SK-N-DZ (cell line): ENCODE measurements around the gene NEDD8.
"Not testable (repeated sequence)": the region's sequence is repeated elsewhere in the genome, so short reads cannot be mapped to it uniquely, and the experiment has no call there.

Experiments
- DNase-seq: peaks from one replicate; pipeline ENCODE4 v3.0.0-alpha.2; 2015; ENCODE audit warnings: low spot score

NEDD8 gene

GRCh38 chr14:24226473-24226872 is 5.7 kb downstream of the NEDD8 start:
- DNase-seq = no peak

DNA sequence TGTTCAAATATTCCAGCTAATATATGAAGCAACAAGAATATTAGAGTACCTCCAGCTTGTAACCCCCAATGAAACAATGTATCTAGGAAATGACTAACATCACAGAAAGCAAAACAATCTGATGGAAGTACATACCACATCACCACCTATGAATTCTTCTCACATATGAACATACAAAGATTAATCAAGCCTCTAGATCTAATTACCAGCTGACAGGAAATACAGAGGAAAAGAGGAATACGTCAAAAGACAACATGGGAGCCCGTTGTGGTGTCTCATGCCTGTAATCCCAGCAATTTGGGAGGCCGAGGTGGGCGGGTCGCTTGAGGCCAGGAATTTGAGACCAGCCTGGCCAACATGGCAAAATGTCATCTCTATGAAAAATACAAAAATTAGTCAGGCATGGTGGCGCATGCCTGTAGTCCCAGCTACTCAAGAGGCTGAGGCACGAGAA is 7.5 kb downstream of the NEDD8 start:
- DNase-seq = no peak

GRCh38 chr14:24222987-24223386 is 9.2 kb downstream of the NEDD8 start:
- DNase-seq = not testable (repeated sequence)

DNA sequence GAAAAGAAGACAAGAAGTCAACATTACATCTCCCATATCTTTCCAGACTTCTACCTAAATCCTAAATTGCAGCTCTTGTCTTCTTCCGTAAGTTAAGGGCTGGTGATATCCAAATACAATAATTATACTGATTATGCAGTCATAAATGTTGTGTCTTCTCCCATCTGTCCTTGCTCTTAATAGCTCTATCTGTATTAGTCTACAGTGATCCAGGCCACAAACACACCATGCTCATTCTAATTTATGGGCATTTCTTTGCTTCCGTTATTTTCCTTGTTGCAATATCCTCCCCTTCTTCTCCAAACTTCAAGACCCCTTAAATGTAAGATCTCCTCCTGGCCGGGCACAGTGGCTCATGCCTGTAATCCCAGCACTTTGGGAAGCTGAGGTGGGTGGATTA is 12.6 kb downstream of the NEDD8 start:
- DNase-seq = no peak

DNA sequence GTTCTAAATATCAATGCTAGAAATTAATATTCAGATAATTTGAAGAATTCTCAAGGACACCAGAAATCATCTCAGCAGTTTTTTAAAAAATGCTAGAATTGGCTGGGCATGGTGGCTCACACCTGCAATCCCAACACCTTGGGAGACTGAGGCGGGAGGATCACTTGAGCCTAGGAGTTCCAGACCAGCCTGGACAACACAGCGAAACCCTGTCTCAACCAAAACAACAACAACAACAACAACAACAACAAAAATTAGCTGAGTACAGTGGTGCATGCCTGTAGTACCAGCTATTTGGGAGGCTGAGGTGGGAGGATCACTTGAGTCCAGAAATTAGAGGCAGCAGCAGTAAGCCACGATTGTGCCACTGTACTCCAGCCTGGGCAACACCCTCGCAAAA is 13.1 kb downstream of the NEDD8 start:
- no peak for DNase-seq

DNA sequence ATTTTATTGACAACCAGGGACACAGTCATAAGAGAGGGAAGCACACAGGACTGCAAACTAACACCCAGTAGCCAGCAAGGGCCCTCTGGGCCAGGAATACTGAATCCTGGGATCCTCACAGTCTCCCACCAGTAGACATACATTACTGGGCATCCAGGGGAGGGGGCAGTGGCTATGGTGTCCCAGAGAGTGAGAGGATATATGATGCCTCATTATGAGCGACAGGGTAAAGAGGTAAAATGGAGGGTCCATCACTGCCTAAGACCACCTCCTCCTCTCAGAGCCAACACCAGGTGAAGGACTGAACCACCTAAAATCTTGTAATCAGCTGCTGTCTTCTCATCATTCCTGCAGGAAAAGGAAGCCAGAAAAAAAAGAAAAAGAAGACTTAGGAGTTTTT is 15.3 kb downstream of the NEDD8 start:
- DNase-seq = not testable (repeated sequence)

DNA sequence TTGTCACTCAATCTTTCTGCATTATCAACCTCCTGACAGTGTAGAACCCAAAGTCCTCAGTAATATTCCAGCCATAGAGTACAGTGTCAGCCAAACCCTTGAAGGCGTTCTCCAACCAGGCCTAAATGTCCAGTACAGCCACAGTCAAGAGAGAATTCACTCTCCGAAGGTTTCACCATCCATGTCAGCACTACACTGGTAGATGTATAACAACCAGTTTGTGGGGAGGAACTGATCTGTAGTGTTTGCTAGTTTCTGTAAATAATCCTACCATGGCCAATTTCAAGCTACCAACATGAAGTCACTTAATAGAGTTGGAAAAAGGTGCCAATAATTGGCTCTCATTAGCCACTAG is 15.8 kb downstream of the NEDD8 start:
- no peak for DNase-seq

- DNase-seq = peak; percentile 89
These were observed 16.4 kb downstream of the NEDD8 start, which contains the start of gene MDP1 for GRCh38 chr14:24215495-24216344. TSS of gene MDP1 (minus strand) at chr14:24216066. CDS start at chr14:24215955, 111 bp downstream.

DNA sequence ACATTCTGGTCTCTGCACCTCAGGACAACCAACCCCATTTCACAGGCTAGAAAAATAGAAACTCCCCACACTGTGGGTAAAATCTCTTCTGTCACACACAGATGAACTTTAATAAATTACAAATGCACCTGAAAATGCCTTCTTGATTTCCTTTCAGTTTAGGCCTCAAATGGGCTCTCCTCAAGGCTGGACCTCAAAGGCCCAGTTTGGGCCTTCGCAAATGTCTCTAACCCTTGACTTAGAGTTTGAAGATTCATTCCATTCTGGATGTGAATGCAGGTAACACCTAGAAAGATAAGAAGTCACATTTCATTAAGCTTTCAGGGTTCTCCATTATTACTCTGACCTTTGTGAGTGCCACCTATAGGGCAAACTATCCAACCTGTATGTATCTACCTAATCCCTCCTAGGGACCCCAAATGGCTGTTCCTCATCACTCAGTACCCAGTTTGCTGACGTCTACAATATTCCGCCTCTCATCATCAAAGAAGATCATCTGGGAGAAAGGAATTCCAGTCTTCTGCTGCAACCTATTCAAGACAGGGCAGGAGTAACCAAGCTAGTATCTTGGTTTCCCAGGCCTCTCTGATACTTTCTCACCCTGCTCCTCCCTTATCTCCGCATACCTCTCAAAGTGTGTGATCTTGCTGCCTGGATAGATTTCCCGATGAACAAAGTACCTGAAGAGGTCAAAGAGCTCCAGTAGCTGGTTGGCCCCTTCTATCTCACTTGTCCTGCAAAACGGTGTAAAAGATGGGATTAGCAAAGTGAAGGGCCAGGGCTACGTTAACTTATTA is 18.1 kb downstream of the NEDD8 start:
- no peak for DNase-seq

- peak; percentile 99 for DNase-seq
These were observed 19.0 kb downstream of the NEDD8 start, which contains the start of gene CHMP4A for GRCh38 chr14:24212924-24213865. TSS of gene CHMP4A (minus strand) at chr14:24213488. CDS start at chr14:24213439, 49 bp downstream.

DNA sequence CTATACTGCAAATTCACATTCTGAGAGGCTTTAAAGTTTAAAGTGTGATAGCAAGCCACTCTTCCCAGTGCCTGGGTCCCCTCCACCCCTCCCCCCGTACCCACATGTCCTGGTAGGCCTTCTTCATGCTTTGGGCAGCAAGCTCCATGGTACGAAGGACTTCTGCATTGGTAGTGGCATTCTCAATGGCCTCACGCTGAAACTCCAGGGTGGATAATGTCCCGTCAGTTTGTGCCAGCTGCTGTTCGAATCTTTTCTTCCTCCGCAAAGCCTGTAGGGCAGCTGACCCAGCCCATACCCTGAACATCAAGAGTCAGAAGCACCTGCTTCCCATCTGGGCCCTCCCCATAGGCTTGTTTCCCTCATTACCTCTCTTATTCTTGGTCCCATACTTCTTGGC is 20.9 kb downstream of the NEDD8 start:
- no peak for DNase-seq

- DNase-seq = no peak
These were observed 24.5 kb downstream of the NEDD8 start for GRCh38 chr14:24207625-24208024.

- no peak for DNase-seq
These were observed 25.0 kb downstream of the NEDD8 start for GRCh38 chr14:24207104-24207551.

DNA sequence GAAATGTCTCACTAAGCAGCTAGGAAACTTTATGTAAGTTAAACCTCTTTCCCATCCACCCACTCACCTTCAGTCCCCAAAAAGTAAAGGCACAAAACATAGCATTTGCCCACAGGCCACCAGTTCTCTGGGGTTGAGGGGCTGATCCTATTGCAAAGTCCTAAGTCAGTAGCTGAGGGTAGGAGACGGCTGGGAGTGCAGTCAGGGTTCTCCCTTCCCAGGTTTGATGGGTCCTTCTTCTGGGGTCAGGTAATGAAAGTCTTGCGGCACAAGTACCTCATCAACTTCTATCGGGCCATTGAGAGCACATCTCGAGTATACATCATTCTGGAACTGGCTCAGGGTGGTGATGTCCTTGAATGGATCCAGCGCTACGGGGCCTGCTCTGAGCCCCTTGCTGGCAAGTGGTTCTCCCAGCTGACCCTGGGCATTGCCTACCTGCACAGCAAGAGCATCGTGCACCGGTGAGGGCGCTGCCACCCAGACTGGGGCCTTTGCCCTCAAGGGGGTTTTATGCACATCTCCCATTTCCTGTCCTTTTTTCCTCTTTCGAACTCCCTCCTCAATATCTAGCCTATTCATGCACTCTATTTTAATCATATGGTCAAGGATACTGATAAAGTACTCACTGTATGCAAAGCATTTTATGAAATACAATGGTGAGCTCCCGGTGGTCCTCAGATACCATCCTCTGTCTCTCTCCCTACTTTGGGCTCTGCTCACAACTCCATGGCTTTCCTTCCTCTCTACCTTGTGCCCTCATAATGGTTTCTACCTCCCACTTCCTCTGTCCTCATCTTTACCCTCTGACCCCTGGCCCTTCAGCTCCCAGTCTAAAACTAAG is 25.7 kb downstream of the NEDD8 start:
- no peak for DNase-seq

- no peak for DNase-seq
These were observed 27.7 kb downstream of the NEDD8 start for GRCh38 chr14:24204163-24205146.

DNA sequence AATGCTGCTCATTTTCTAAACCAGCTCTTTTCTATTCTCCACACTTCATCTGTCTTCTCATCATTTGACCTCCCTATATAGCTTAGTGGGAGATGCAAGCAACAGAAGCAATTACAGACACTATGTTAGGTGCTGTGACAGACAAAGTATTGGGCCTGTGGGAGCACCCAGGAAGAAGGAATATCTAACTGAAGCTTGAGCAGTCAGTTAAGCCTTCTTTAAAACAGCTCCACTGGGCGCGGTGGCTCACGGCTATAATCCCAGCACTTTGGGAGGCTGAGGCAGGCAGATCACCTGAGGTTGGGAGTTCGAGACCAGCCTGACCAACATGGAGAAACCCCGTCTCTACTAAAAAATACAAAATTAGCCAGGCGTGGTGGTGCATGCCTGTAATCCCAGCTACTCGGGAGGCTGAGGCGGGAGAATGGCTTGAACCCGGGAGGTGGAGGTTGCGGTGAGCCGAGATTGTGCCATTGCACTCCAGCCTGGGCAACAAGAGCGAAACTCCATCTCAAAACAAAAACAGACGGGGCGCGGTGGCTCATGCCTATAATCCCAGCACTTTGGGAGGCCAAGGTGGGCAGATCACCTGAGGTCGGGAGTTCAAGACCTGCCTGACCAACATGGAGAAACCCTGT is 28.8 kb downstream of the NEDD8 start:
- DNase-seq = not testable (repeated sequence)

DNA sequence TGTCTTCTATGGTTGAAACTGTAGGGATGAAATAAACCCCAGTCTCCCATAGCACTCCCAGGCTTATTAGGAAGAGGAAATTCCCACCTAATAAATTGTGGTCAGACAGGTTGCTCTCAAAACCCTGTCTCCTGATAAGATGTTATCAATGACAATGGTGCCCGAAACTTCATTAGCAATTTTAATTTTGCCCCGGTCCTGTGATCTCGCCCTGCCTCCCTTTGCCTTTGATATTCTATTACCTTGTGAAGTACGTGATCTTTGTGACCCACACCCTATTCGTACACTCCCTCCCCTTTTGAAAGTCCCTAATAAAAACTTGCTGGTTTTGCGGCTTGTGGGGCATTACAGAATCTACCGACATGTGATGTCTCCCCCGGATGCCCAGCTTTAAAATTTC is 29.6 kb downstream of the NEDD8 start:
- DNase-seq = not testable (repeated sequence)

DNA sequence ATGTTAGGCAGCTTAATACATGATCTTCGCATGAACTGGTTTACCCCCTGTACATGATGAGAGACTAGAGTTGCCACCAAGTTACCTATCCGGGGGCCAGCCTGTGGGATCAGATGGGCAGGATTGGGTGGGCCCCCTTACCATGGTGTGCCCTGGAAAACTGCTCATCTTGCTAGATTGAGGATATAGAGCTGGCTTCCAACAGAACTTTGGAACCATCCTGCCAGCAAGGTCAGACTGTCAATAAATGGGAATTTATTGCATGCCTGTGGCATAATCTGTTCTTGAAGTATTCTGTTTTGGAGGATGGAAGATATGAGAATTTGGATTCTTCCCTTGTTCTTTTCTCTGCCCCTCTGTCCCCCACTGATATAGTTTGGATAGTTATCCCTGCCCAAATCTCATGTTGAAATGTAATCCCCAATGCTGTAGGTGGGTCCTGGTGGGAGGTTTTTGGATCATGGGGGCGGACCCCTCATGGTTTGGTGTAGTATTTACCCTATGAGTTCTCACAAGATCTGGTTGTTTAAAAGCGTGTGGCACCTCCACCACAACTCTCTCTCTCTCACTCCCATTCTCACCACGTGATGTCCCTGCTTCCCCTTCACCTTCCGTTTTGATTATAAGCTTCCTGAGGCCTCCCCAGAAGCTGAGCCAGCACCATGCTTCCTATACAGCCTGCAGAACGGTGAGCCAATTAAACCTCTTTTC is 33.2 kb downstream of the NEDD8 start:
- DNase-seq = no peak
